Skin of body (tissue), 2 donors: Measurements from ENCODE around the gene NAA10. TPM values are rescaled to one million over a fixed set of nuclear protein-coding genes. Genes with fewer than 3 reads are reported as not detected.

Experiments used
- DNase-seq: peaks from one replicate; lab custom pipeline; 2025; lab: John Stamatoyannopoulos, UW
- total RNA-seq: library from RNA; depleted of rRNA; stranded (reverse); fragments of >200 nt; gene quantifications from one replicate; pipeline ENCODE4 v1.2.3, GENCODE V29; 2014

NAA10 gene
- total RNA-seq, 1 donor from 2014 or later, result 25.9 TPM

- DNase-seq, result no peak
Observed at GRCh38 chrX:153909980-153910360, 24.9 kb downstream of the NAA10 start.

- no peak for DNase-seq
Observed at GRCh38 chrX:153909024-153909979, 25.5 kb downstream of the NAA10 start.

GRCh38 chrX:153908219-153908860, 26.5 kb downstream of the NAA10 start:
- no peak for DNase-seq

- DNase-seq, result no peak
Observed at GRCh38 chrX:153907456-153907855, 27.4 kb downstream of the NAA10 start.

GRCh38 chrX:153906126-153906917, 28.5 kb downstream of the NAA10 start:
- DNase-seq, result no peak

GRCh38 chrX:153905481-153906095, 29.2 kb downstream of the NAA10 start:
- DNase-seq, result no peak

GRCh38 chrX:153903991-153904957, 30.6 kb downstream of the NAA10 start, which contains the start of gene AVPR2:
Gene AVPR2, plus strand, starts transcription at chrX:153904673. Its CDS starts 473 bp downstream, at chrX:153905146.
- DNase-seq, result no peak

GRCh38 chrX:153903238-153903980, 31.4 kb downstream of the NAA10 start:
- DNase-seq, result no peak

- DNase-seq, result no peak
Observed at GRCh38 chrX:153902385-153902784, 32.5 kb downstream of the NAA10 start.

GRCh38 chrX:153901753-153902140, 33.1 kb downstream of the NAA10 start:
- DNase-seq, result no peak

- peak; percentile 19 for DNase-seq
Observed at GRCh38 chrX:153900831-153901752, 33.7 kb downstream of the NAA10 start.

- DNase-seq, result no peak
Observed at GRCh38 chrX:153897899-153898298, 36.9 kb downstream of the NAA10 start.

GRCh38 chrX:153889123-153889522, 45.7 kb downstream of the NAA10 start:
- DNase-seq, result no peak

- no peak for DNase-seq
Observed at GRCh38 chrX:153888344-153888743, 46.5 kb downstream of the NAA10 start.

GRCh38 chrX:153887385-153887784, 47.5 kb downstream of the NAA10 start:
- no peak for DNase-seq

- DNase-seq, result no peak
Observed at GRCh38 chrX:153886915-153887314, 47.9 kb downstream of the NAA10 start.

GRCh38 chrX:153885968-153886903, 48.6 kb downstream of the NAA10 start, which contains the start of gene L1CAM:
Gene L1CAM, minus strand, starts transcription at chrX:153886173. Its CDS starts 10,337 bp downstream, at chrX:153875836.
- DNase-seq, result no peak
